Measurements from ENCODE around the gene SCAF11. TPM values are rescaled to one million over a fixed set of nuclear protein-coding genes. Genes with fewer than 3 reads are reported as not detected.
A peak's percentile ranks its signal among the peaks of the same experiment; 100 is the strongest.
"Not testable (repeated sequence)": the region's sequence is repeated elsewhere in the genome, so short reads cannot be mapped to it uniquely, and the experiment has no call there.

The SCAF11 gene, protein sequence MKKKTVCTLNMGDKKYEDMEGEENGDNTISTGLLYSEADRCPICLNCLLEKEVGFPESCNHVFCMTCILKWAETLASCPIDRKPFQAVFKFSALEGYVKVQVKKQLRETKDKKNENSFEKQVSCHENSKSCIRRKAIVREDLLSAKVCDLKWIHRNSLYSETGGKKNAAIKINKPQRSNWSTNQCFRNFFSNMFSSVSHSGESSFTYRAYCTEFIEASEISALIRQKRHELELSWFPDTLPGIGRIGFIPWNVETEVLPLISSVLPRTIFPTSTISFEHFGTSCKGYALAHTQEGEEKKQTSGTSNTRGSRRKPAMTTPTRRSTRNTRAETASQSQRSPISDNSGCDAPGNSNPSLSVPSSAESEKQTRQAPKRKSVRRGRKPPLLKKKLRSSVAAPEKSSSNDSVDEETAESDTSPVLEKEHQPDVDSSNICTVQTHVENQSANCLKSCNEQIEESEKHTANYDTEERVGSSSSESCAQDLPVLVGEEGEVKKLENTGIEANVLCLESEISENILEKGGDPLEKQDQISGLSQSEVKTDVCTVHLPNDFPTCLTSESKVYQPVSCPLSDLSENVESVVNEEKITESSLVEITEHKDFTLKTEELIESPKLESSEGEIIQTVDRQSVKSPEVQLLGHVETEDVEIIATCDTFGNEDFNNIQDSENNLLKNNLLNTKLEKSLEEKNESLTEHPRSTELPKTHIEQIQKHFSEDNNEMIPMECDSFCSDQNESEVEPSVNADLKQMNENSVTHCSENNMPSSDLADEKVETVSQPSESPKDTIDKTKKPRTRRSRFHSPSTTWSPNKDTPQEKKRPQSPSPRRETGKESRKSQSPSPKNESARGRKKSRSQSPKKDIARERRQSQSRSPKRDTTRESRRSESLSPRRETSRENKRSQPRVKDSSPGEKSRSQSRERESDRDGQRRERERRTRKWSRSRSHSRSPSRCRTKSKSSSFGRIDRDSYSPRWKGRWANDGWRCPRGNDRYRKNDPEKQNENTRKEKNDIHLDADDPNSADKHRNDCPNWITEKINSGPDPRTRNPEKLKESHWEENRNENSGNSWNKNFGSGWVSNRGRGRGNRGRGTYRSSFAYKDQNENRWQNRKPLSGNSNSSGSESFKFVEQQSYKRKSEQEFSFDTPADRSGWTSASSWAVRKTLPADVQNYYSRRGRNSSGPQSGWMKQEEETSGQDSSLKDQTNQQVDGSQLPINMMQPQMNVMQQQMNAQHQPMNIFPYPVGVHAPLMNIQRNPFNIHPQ (N-terminal part only)
- total RNA-seq (171 TPM), polyA plus RNA-seq (10 to 100 TPM; 81.5 to 97.2 (median 83.7) TPM)

- Histone ChIP-seq H3K4me3 (ENCODE audit: low read depth, low read length) (peak within 1 kb of the TSS; percentile 93), H3K4me1 (ENCODE audit: control insufficient read depth, insufficient read depth, low read length, poor library complexity, severe bottlenecking) (peaks cover 47% of the 10 kb centered on the region), H3K9me3 (ENCODE audit: control insufficient read depth in 2 of 2, low read length in 2 of 2) (no peaks in the 10 kb centered on the region), H3K27me3 (ENCODE audit: control insufficient read depth, insufficient read depth, low read length) (no peaks in the 10 kb centered on the region), H3K27ac (ENCODE audit: insufficient read depth, low read length, poor library complexity, severe bottlenecking) (peak within 1 kb of the TSS; percentile 96), H3K36me3 (ENCODE audit: control insufficient read depth, insufficient read depth, low read length) (peaks cover 4% of the 10 kb centered on the region)
- Mint-ChIP-seq H3K4me3 (peak within 1 kb of the TSS; percentile 97 to 99 (median 98)), H3K9me3 (peaks cover 0 to 3% (median 0%) of the 10 kb centered on the region in 7 donors), H3K27me3 (peaks cover 15% of the 10 kb centered on the region), H3K27ac (peak within 1 kb of the TSS; percentile 99 to 100 (median 99)), H3K4me1 (peaks cover 27 to 51% (median 42%) of the 10 kb centered on the region in 4 donors), H3K36me3 (peaks cover 3% of the 10 kb centered on the region)
- DNase-seq (peak; percentile 100), ATAC-seq (ENCODE audit: low read depth in 2 of 2) (peak; percentile 87 to 90)
Observed at GRCh38 chr12:45990468-45991283, at the start of gene SCAF11. SCAF11 (minus strand) TSS chr12:45990574; CDS start chr12:45964167, 26,407 bp downstream.

DNA sequence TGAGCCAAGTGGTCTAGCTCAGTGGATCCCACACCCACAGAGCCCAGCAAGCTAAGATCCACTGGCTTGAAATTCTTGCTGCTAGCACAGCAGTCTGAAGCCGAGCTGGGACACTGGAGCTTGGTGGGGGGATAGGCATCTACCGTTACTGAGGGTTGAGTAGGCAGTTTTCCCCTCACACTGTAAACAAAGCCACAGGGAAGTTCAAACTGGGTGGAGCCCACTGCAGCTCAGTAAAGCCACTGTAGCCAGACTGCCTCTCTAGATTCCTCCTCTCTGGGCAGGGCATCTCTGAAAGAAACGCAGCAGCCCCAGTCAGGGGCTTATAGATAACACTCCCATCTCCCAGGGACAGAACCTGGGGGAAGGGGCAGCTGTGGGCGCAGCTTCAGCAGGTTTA lies 46.7 kb upstream of the SCAF11 start:
- not testable (repeated sequence) for H3K36me3 ChIP-seq (ENCODE audit: control insufficient read depth, insufficient read depth, low read length); H3K4me1 ChIP-seq (ENCODE audit: control insufficient read depth, insufficient read depth, low read length, poor library complexity, severe bottlenecking); H3K4me3 ChIP-seq (ENCODE audit: low read depth, low read length); H3K27ac Mint-ChIP-seq; H3K27ac ChIP-seq (ENCODE audit: insufficient read depth, low read length, poor library complexity, severe bottlenecking); ATAC-seq (ENCODE audit: low read depth in 2 of 2); H3K36me3 Mint-ChIP-seq; H3K27me3 ChIP-seq (ENCODE audit: control insufficient read depth, insufficient read depth, low read length); H3K4me3 Mint-ChIP-seq; H3K9me3 ChIP-seq (ENCODE audit: control insufficient read depth in 2 of 2, low read length in 2 of 2); H3K4me1 Mint-ChIP-seq; DNase-seq; H3K9me3 Mint-ChIP-seq
- H3K27me3 Mint-ChIP-seq, result peaks cover 15% of the 10 kb centered on the region

- no peak for ATAC-seq (ENCODE audit: low read depth in 2 of 2)
- no peak overlapping the region for H3K27ac ChIP-seq (ENCODE audit: insufficient read depth, low read length, poor library complexity, severe bottlenecking)
- peaks cover 37 to 59% of the 10 kb centered on the region in 2 experiments for H3K9me3 ChIP-seq (ENCODE audit: control insufficient read depth in 2 of 2, low read length in 2 of 2)
- H3K4me3 ChIP-seq (ENCODE audit: low read depth, low read length), result no peak overlapping the region
- Mint-ChIP-seq H3K4me1 (no peaks in the 10 kb centered on the region), H3K36me3 (no peaks in the 10 kb centered on the region), H3K9me3 (peaks cover 0 to 50% (median 17%) of the 10 kb centered on the region in 7 donors), H3K4me3 (no peak overlapping the region), H3K27ac (no peak overlapping the region), H3K27me3 (peaks cover 4% of the 10 kb centered on the region)
- H3K4me1 ChIP-seq (ENCODE audit: control insufficient read depth, insufficient read depth, low read length, poor library complexity, severe bottlenecking), result no peaks in the 10 kb centered on the region
- H3K36me3 ChIP-seq (ENCODE audit: control insufficient read depth, insufficient read depth, low read length), result no peaks in the 10 kb centered on the region
- peaks cover 20% of the 10 kb centered on the region for H3K27me3 ChIP-seq (ENCODE audit: control insufficient read depth, insufficient read depth, low read length)
- DNase-seq, result no peak
Observed at GRCh38 chr12:46027172-46027571, 36.8 kb upstream of the SCAF11 start.

DNA sequence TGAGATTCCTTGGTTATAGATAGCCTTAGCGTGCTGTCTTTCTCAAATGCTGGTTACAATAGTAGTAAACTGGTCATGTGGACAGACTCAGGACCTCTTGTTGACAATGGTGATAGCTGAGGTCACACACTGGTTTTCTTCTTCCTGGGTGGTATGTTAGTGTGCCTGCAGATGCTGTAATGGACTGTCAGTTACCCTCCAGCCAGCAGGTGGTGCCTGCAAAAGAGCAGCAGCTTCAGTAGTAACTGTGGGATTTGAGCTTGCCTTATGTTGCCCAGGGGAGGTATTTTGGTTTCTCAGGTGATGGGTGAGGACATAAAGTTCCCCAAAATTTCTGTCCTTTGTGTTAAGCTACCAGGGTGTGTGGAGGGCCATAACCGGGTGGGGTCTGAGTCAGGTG lies 33.7 kb upstream of the SCAF11 start:
- Histone ChIP-seq H3K27ac (ENCODE audit: insufficient read depth, low read length, poor library complexity, severe bottlenecking) (no peak overlapping the region), H3K36me3 (ENCODE audit: control insufficient read depth, insufficient read depth, low read length) (no peaks in the 10 kb centered on the region), H3K27me3 (ENCODE audit: control insufficient read depth, insufficient read depth, low read length) (peaks cover 16% of the 10 kb centered on the region), H3K4me1 (ENCODE audit: control insufficient read depth, insufficient read depth, low read length, poor library complexity, severe bottlenecking) (no peaks in the 10 kb centered on the region), H3K9me3 (ENCODE audit: control insufficient read depth in 2 of 2, low read length in 2 of 2) (peaks cover 41 to 67% of the 10 kb centered on the region in 2 experiments), H3K4me3 (ENCODE audit: low read depth, low read length) (no peak overlapping the region)
- H3K4me3 Mint-ChIP-seq, result no peak overlapping the region
- H3K9me3 Mint-ChIP-seq, result peaks cover 1 to 59% (median 15%) of the 10 kb centered on the region in 7 donors
- H3K4me1 Mint-ChIP-seq, result no peaks in the 10 kb centered on the region
- no peak overlapping the region for H3K27ac Mint-ChIP-seq
- peaks cover 3% of the 10 kb centered on the region for H3K36me3 Mint-ChIP-seq
- DNase-seq (no peak), ATAC-seq (ENCODE audit: low read depth in 2 of 2) (no peak)
- H3K27me3 Mint-ChIP-seq, result peaks cover 20% of the 10 kb centered on the region

DNA sequence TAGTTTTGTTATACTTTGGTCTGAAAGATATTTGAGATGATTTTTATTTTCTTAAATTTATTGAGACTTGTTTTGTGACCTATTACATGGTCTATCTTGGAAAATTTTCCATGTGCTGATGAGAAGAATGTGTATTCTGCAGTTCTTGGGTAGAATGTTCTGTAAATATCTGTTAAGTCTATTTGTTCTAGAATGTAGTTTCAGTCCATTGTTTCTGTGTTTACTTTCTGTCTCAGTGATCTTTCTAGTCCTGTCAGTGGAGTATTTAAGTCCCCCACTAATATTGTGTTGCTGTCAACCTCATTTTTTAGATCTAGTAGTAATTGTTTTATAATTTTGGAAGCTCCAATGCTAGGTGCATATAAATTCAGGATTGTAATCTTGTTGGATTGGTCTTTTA lies 30.4 kb upstream of the SCAF11 start:
- DNase-seq, result no peak
- H3K27me3 ChIP-seq (ENCODE audit: control insufficient read depth, insufficient read depth, low read length), result peaks cover 14% of the 10 kb centered on the region
- Mint-ChIP-seq H3K27me3 (peaks cover 20% of the 10 kb centered on the region), H3K36me3 (peaks cover 3% of the 10 kb centered on the region), H3K4me3 (no peak overlapping the region), H3K4me1 (no peaks in the 10 kb centered on the region), H3K9me3 (peaks cover 1 to 38% (median 7%) of the 10 kb centered on the region in 7 donors), H3K27ac (no peak overlapping the region)
- H3K4me1 ChIP-seq (ENCODE audit: control insufficient read depth, insufficient read depth, low read length, poor library complexity, severe bottlenecking), result no peaks in the 10 kb centered on the region
- H3K9me3 ChIP-seq (ENCODE audit: control insufficient read depth in 2 of 2, low read length in 2 of 2), result peaks cover 19 to 36% of the 10 kb centered on the region in 2 experiments
- ATAC-seq (ENCODE audit: low read depth in 2 of 2), result no peak
- no peak overlapping the region for H3K4me3 ChIP-seq (ENCODE audit: low read depth, low read length)
- H3K27ac ChIP-seq (ENCODE audit: insufficient read depth, low read length, poor library complexity, severe bottlenecking), result no peak overlapping the region
- H3K36me3 ChIP-seq (ENCODE audit: control insufficient read depth, insufficient read depth, low read length), result no peaks in the 10 kb centered on the region

DNA sequence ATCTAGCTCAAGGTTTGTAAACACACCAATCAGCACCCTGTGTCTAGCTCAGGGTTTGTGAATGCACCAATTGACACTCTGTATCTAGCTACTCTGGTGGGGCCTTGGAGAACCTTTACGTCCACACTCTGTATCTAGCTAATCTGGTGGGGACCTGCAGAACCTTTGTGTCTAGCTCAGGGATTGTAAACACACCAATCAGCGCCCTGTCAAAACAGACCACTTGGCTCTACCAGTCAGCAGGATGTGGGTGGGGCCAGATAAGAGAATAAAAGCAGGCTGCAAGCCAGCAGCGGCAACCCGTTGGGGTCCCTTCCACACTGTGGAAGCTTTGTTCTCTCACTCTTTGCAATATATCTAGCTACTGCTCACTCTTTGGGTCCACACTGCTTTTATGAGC lies 28.3 kb upstream of the SCAF11 start:
- Histone ChIP-seq H3K27me3 (ENCODE audit: control insufficient read depth, insufficient read depth, low read length) (peaks cover 13% of the 10 kb centered on the region), H3K9me3 (ENCODE audit: control insufficient read depth in 2 of 2, low read length in 2 of 2) (peaks cover 10 to 18% of the 10 kb centered on the region in 2 experiments)
- not testable (repeated sequence) for H3K27ac ChIP-seq (ENCODE audit: insufficient read depth, low read length, poor library complexity, severe bottlenecking); DNase-seq; H3K4me1 ChIP-seq (ENCODE audit: control insufficient read depth, insufficient read depth, low read length, poor library complexity, severe bottlenecking); H3K27ac Mint-ChIP-seq; H3K36me3 ChIP-seq (ENCODE audit: control insufficient read depth, insufficient read depth, low read length); H3K4me3 Mint-ChIP-seq; ATAC-seq (ENCODE audit: low read depth in 2 of 2); H3K36me3 Mint-ChIP-seq; H3K4me1 Mint-ChIP-seq; H3K4me3 ChIP-seq (ENCODE audit: low read depth, low read length)
- peaks cover 25% of the 10 kb centered on the region for H3K27me3 Mint-ChIP-seq
- H3K9me3 Mint-ChIP-seq, result peaks cover 0 to 22% (median 6%) of the 10 kb centered on the region in 7 donors

Measured in CD4-positive, CD25-positive, alpha-beta regulatory T cell (primary cell).